Transverse colon (tissue), 4 donors: ENCODE results near the gene KCNA2.

Experiments used
- POLR2A ChIP-seq: fragments of 450-650 bp; IDR thresholded peaks from one replicate; pipeline ENCODE4 v1.6.1; 2016; ENCODE audit warnings: antibody characterized with exemption, mild to moderate bottlenecking, moderate library complexity
- POLR2AphosphoS5 ChIP-seq, 3 donors: sonication (generic); formaldehyde crosslinking; IDR thresholded peaks; one replicate each; pipeline ENCODE4 v1.6.1; 2016; ENCODE audit warnings: antibody characterized with exemption in 3 of 3
- TF ChIP-seq, protein P1 (sequence below), 5 experiments: fragments of 200-600 bp in 3 of 5; fragments of 450-650 bp in 2 of 5; sonication (generic) in 3 of 5; IDR thresholded peaks; 1 replicate in 2 of 5; 2 replicates in 3 of 5; pipeline ENCODE4 v1.5.1; 2016 to 2017; ENCODE audit warnings: antibody characterized with exemption in 5 of 5, inconsistent platforms in 3 of 5, mild to moderate bottlenecking in 2 of 5, moderate library complexity in 1 of 5

DNA sequence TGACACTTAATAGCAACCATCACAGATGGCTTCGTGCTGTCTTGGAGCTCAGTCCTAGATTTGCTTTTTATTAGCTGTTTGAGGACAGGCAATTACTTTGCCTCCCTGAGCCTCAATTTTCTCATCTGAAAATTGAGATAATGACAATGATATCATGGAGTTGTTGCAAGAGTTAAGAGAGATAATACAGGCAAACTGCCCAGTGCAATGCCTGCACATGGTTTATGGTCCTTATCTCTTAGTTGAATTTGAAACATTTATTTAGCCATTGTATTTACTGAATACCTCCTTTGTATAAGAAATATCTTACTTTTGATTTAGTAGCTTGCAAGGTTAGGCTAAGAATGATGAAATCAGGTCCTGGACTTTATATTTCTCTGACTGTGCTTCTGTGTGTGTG, 17.7 kb downstream of the KCNA2 start:
- TF ChIP-seq POLR2A = no peak
- TF ChIP-seq, protein P1, sequence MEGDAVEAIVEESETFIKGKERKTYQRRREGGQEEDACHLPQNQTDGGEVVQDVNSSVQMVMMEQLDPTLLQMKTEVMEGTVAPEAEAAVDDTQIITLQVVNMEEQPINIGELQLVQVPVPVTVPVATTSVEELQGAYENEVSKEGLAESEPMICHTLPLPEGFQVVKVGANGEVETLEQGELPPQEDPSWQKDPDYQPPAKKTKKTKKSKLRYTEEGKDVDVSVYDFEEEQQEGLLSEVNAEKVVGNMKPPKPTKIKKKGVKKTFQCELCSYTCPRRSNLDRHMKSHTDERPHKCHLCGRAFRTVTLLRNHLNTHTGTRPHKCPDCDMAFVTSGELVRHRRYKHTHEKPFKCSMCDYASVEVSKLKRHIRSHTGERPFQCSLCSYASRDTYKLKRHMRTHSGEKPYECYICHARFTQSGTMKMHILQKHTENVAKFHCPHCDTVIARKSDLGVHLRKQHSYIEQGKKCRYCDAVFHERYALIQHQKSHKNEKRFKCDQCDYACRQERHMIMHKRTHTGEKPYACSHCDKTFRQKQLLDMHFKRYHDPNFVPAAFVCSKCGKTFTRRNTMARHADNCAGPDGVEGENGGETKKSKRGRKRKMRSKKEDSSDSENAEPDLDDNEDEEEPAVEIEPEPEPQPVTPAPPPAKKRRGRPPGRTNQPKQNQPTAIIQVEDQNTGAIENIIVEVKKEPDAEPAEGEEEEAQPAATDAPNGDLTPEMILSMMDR (IDR thresholded peaks at IDR 0.05) = no peak
- no peak for TF ChIP-seq POLR2AphosphoS5 (IDR thresholded peaks at IDR 0.05)
